Measurements from ENCODE around the gene ASXL1.

ASXL1 gene

GRCh38 chr20:32479697-32480171 is 121.6 kb downstream of the ASXL1 start:
- H3K79me2 ChIP-seq (ENCODE audit: insufficient read depth, low read length), result no peaks in the 10 kb centered on the region
- no peaks in the 10 kb centered on the region for H3K9me2 ChIP-seq (ENCODE audit: low read depth, low read length)
- no peak overlapping the region for H3K27ac ChIP-seq (ENCODE audit: low read depth, low read length, poor library complexity, severe bottlenecking)
- no peaks in the 10 kb centered on the region for H3K9me3 ChIP-seq (ENCODE audit: low read length)
- H3K27me3 ChIP-seq (ENCODE audit: insufficient read depth, low read length), result no peaks in the 10 kb centered on the region
- no peaks in the 10 kb centered on the region for H4K20me1 ChIP-seq (ENCODE audit: insufficient read depth, low read length)
- H2AFZ ChIP-seq (ENCODE audit: low read length), result no peak overlapping the region
- no peaks in the 10 kb centered on the region for H3K36me3 ChIP-seq (ENCODE audit: insufficient read depth, low read length)
- H3K9ac ChIP-seq (ENCODE audit: low read length), result no peak overlapping the region
- H3K4me1 ChIP-seq (ENCODE audit: insufficient read depth, low read length, severe bottlenecking), result peaks cover 12% of the 10 kb centered on the region
- no peak for TF ChIP-seq EZH2 (IDR thresholded peaks at IDR 0.05; ENCODE audit: borderline replicate concordance, low read length)
- no peak overlapping the region for H3K4me2 ChIP-seq (ENCODE audit: low read length)
- no peaks in the 10 kb centered on the region for H3F3A ChIP-seq (ENCODE audit: insufficient read depth, low read length)
- H3K4me3 ChIP-seq (ENCODE audit: low read depth, low read length, poor library complexity, severe bottlenecking), result no peak overlapping the region

- Histone ChIP-seq H3K4me3 (ENCODE audit: low read depth, low read length, poor library complexity, severe bottlenecking) (no peak overlapping the region), H3K36me3 (ENCODE audit: insufficient read depth, low read length) (no peaks in the 10 kb centered on the region), H3K27me3 (ENCODE audit: insufficient read depth, low read length) (no peaks in the 10 kb centered on the region), H3K4me2 (ENCODE audit: low read length) (no peak overlapping the region), H3K9ac (ENCODE audit: low read length) (no peak overlapping the region), H3F3A (ENCODE audit: insufficient read depth, low read length) (no peaks in the 10 kb centered on the region), H3K27ac (ENCODE audit: low read depth, low read length, poor library complexity, severe bottlenecking) (no peak overlapping the region), H3K9me2 (ENCODE audit: low read depth, low read length) (no peaks in the 10 kb centered on the region), H3K4me1 (ENCODE audit: insufficient read depth, low read length, severe bottlenecking) (peaks cover 15% of the 10 kb centered on the region), H4K20me1 (ENCODE audit: insufficient read depth, low read length) (no peaks in the 10 kb centered on the region), H2AFZ (ENCODE audit: low read length) (no peak overlapping the region), H3K9me3 (ENCODE audit: low read length) (no peaks in the 10 kb centered on the region), H3K79me2 (ENCODE audit: insufficient read depth, low read length) (no peaks in the 10 kb centered on the region)
- TF ChIP-seq EZH2 (IDR thresholded peaks at IDR 0.05; ENCODE audit: borderline replicate concordance, low read length) (no peak), CTCF (IDR thresholded peaks at IDR 0.05; ENCODE audit: low read length) (no peak)
Observed at GRCh38 chr20:32480371-32481241, 122.5 kb downstream of the ASXL1 start.

- no peak overlapping the region for H3K27ac ChIP-seq (ENCODE audit: low read depth, low read length, poor library complexity, severe bottlenecking)
Observed at GRCh38 chr20:32481311-32482142, 123.4 kb downstream of the ASXL1 start.

More at GRCh38 chr20:32481311-32482142, 123.4 kb downstream of the ASXL1 start:
- Histone ChIP-seq H3K36me3 (ENCODE audit: insufficient read depth, low read length) (no peaks in the 10 kb centered on the region), H3K9me2 (ENCODE audit: low read depth, low read length) (no peaks in the 10 kb centered on the region), H3K9ac (ENCODE audit: low read length) (no peak overlapping the region), H3K79me2 (ENCODE audit: insufficient read depth, low read length) (no peaks in the 10 kb centered on the region), H2AFZ (ENCODE audit: low read length) (no peak overlapping the region), H3K4me3 (ENCODE audit: low read depth, low read length, poor library complexity, severe bottlenecking) (no peak overlapping the region), H3K9me3 (ENCODE audit: low read length) (no peaks in the 10 kb centered on the region), H4K20me1 (ENCODE audit: insufficient read depth, low read length) (no peaks in the 10 kb centered on the region), H3K4me1 (ENCODE audit: insufficient read depth, low read length, severe bottlenecking) (peaks cover 16% of the 10 kb centered on the region), H3K27me3 (ENCODE audit: insufficient read depth, low read length) (no peaks in the 10 kb centered on the region), H3F3A (ENCODE audit: insufficient read depth, low read length) (no peaks in the 10 kb centered on the region), H3K4me2 (ENCODE audit: low read length) (no peak overlapping the region)
- TF ChIP-seq CTCF (IDR thresholded peaks at IDR 0.05; ENCODE audit: low read length) (no peak), EZH2 (IDR thresholded peaks at IDR 0.05; ENCODE audit: borderline replicate concordance, low read length) (no peak)
